Measurements from ENCODE around the gene GHITM. TPM values are rescaled to one million over a fixed set of nuclear protein-coding genes. Genes with fewer than 3 reads are reported as not detected.
"Not testable (repeated sequence)": the region's sequence is repeated elsewhere in the genome, so short reads cannot be mapped to it uniquely, and the experiment has no call there.

GHITM gene
- total RNA-seq, 1 experiment from 2014 or later = 127 TPM

DNA sequence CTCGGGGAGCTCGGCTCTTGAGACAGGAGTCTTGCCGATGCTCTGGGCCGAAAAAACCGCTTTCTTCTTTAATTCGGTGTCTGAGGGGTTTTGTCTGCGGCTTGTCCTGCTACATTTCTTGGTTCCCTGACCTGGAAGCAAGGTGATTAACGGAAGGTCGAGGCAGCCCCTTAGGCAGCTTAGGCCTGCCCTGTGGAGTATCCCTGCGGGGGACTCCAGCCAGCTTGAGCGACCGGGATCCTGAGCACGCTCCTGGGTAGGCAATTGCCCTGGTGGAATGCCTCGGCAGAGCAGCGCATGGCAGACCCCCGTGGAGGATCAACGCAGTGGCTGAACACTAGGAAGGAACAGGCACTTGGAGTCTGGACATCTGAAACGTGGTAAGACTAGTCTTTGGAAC is 30.5 kb upstream of the GHITM start:
- Histone ChIP-seq H3K4me1 (ENCODE audit: insufficient read depth, low read length, poor library complexity, severe bottlenecking) (no peaks in the 10 kb centered on the region), H3K36me3 (ENCODE audit: insufficient read depth, low read length, poor library complexity, severe bottlenecking) (no peaks in the 10 kb centered on the region), H3K9me3 (ENCODE audit: low read depth, low read length, poor library complexity, severe bottlenecking) (no peaks in the 10 kb centered on the region), H3K4me3 (ENCODE audit: low read depth, low read length, poor library complexity, severe bottlenecking) (no peak overlapping the region), H3K27ac (ENCODE audit: low read depth, low read length, poor library complexity, severe bottlenecking) (no peak overlapping the region), H3K27me3 (replicated peaks; ENCODE audit: insufficient read depth, low read depth, low read length, poor library complexity) (no peaks in the 10 kb centered on the region)
- CTCF ChIA-PET = no interaction called here
- no TSS peak for BruUV-seq (replicated peaks)
- intact Hi-C loops (cut with micrococcal nuclease; ENCODE audit: unreplicated experiment) = no loop called here
- TF ChIP-seq CTCF (conservative IDR thresholded peaks at IDR 0.05; ENCODE audit: low read depth, low read length) = no peak
- POLR2A ChIA-PET (ENCODE audit: low non-redundant PET) = no interaction called here
- no peak for DNase-seq (ENCODE audit: low spot score)

- H3K36me3 ChIP-seq (ENCODE audit: insufficient read depth, low read length, poor library complexity, severe bottlenecking); H3K27ac ChIP-seq (ENCODE audit: low read depth, low read length, poor library complexity, severe bottlenecking); POLR2A ChIA-PET (ENCODE audit: low non-redundant PET); H3K4me1 ChIP-seq (ENCODE audit: insufficient read depth, low read length, poor library complexity, severe bottlenecking); intact Hi-C loops (cut with micrococcal nuclease; ENCODE audit: unreplicated experiment); H3K4me3 ChIP-seq (ENCODE audit: low read depth, low read length, poor library complexity, severe bottlenecking); BruUV-seq (replicated peaks); CTCF ChIA-PET; H3K27me3 ChIP-seq (replicated peaks; ENCODE audit: insufficient read depth, low read depth, low read length, poor library complexity); DNase-seq (ENCODE audit: low spot score); H3K9me3 ChIP-seq (ENCODE audit: low read depth, low read length, poor library complexity, severe bottlenecking): not testable (repeated sequence)
Measured at GRCh38 chr10:84109772-84110171, 29.5 kb upstream of the GHITM start.

- H3K4me3 ChIP-seq (ENCODE audit: low read depth, low read length, poor library complexity, severe bottlenecking); BruUV-seq (replicated peaks); H3K4me1 ChIP-seq (ENCODE audit: insufficient read depth, low read length, poor library complexity, severe bottlenecking); POLR2A ChIA-PET (ENCODE audit: low non-redundant PET); DNase-seq (ENCODE audit: low spot score); H3K36me3 ChIP-seq (ENCODE audit: insufficient read depth, low read length, poor library complexity, severe bottlenecking); H3K27me3 ChIP-seq (replicated peaks; ENCODE audit: insufficient read depth, low read depth, low read length, poor library complexity); H3K27ac ChIP-seq (ENCODE audit: low read depth, low read length, poor library complexity, severe bottlenecking); intact Hi-C loops (cut with micrococcal nuclease; ENCODE audit: unreplicated experiment); CTCF ChIA-PET; H3K9me3 ChIP-seq (ENCODE audit: low read depth, low read length, poor library complexity, severe bottlenecking): not testable (repeated sequence)
Measured at GRCh38 chr10:84113468-84113867, 25.8 kb upstream of the GHITM start.

DNA sequence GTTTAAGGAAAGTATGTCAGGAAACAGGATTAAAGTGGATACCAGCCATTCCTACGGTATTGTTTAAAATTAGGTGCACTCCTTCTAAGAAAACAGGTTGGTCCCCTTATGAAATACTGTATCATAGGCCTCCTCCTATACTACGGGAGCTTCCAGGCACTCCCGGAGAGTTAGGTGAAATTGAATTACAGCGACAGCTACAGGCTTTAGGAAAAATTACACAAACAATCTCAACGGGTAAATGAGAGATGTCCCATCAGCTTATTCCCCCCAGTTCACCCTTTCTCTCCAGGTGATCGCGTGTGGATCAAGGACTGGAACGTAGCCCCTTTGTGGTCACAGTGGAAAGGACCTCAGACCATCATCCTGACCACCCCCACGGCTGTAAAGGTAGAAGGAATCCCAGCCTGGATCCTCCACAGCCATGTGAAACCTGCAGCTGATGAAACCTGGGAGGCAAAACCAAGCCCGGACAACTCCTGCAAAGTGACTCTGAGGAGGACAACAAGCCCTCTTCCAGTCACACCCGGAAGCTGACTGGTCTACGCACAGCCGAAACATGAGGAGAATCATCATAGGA is 25.1 kb upstream of the GHITM start:
- BruUV-seq (replicated peaks) = no TSS peak
- Histone ChIP-seq H3K27ac (ENCODE audit: low read depth, low read length, poor library complexity, severe bottlenecking) (no peak overlapping the region), H3K36me3 (ENCODE audit: insufficient read depth, low read length, poor library complexity, severe bottlenecking) (no peaks in the 10 kb centered on the region), H3K9me3 (ENCODE audit: low read depth, low read length, poor library complexity, severe bottlenecking) (no peaks in the 10 kb centered on the region), H3K4me3 (ENCODE audit: low read depth, low read length, poor library complexity, severe bottlenecking) (no peak overlapping the region), H3K27me3 (replicated peaks; ENCODE audit: insufficient read depth, low read depth, low read length, poor library complexity) (no peaks in the 10 kb centered on the region), H3K4me1 (ENCODE audit: insufficient read depth, low read length, poor library complexity, severe bottlenecking) (no peaks in the 10 kb centered on the region)
- peak; percentile 33 for DNase-seq (ENCODE audit: low spot score)
- CTCF ChIA-PET = no interaction called here
- TF ChIP-seq EZH2 (IDR thresholded peaks at IDR 0.05; ENCODE audit: borderline replicate concordance, low read depth, low read length, poor library complexity, severe bottlenecking) = no peak
- TF ChIP-seq CTCF (conservative IDR thresholded peaks at IDR 0.05; ENCODE audit: low read depth, low read length) = peak; percentile 53
- intact Hi-C loops (cut with micrococcal nuclease; ENCODE audit: unreplicated experiment) = no loop called here
- POLR2A ChIA-PET (ENCODE audit: low non-redundant PET) = no interaction called here

DNA sequence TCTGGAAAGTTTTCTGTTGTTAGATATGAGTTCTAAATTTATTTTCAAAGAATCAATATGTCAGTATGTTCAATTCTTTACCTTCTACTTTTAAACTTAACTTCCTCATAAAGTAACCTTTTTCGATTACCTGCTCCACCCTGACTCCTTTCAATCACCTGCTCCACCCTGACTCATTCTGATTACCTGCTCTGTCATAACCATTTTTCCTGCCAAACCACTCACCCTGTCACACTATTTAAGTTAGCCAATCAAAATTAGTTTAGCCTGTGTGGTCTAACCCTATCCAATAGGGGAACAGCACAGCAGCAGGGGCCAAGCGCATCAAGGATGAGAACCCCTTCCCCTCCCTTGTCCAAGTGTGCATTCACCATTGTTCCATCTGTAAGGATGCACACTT is 22.1 kb upstream of the GHITM start:
- DNase-seq (ENCODE audit: low spot score); intact Hi-C loops (cut with micrococcal nuclease; ENCODE audit: unreplicated experiment); POLR2A ChIA-PET (ENCODE audit: low non-redundant PET); BruUV-seq (replicated peaks); H3K27me3 ChIP-seq (replicated peaks; ENCODE audit: insufficient read depth, low read depth, low read length, poor library complexity); H3K9me3 ChIP-seq (ENCODE audit: low read depth, low read length, poor library complexity, severe bottlenecking); H3K4me3 ChIP-seq (ENCODE audit: low read depth, low read length, poor library complexity, severe bottlenecking); CTCF ChIA-PET; H3K4me1 ChIP-seq (ENCODE audit: insufficient read depth, low read length, poor library complexity, severe bottlenecking); H3K27ac ChIP-seq (ENCODE audit: low read depth, low read length, poor library complexity, severe bottlenecking); H3K36me3 ChIP-seq (ENCODE audit: insufficient read depth, low read length, poor library complexity, severe bottlenecking): not testable (repeated sequence)
